Upper lobe of left lung (tissue), 6 donors: ENCODE data around the gene ETFDH. TPM values are rescaled to one million over a fixed set of nuclear protein-coding genes. Genes with fewer than 3 reads are reported as not detected.

Experiments used
- ATAC-seq, 2 donors: fragments of 200-7000 bp; cut with Tn5 transposase; one replicate each; pipeline ENCODE4 v1.9.1; 2022; ENCODE audit warnings: mild to moderate bottlenecking in 2 of 2, moderate library complexity in 2 of 2; ENCODE audit not compliant: low FRiP score in 2 of 2
- DNase-seq, 2 donors: peaks; one replicate each; pipeline ENCODE4 v3.0.0-alpha.2; 2019 to 2020
- H3K27ac ChIP-seq, 4 donors: fragments of 200-600 bp; sonication (generic); one replicate each; pipeline ENCODE4 v1.5.1; 2016 to 2019
- H3K27me3 ChIP-seq, 4 donors: fragments of 200-600 bp; sonication (generic); one replicate each; pipeline ENCODE4 v1.5.1; 2017 to 2019
- H3K36me3 ChIP-seq, 4 donors: fragments of 200-600 bp; sonication (generic); one replicate each; pipeline ENCODE4 v1.5.1; 2016 to 2019
- H3K4me1 ChIP-seq, 4 donors: fragments of 200-600 bp; sonication (generic); one replicate each; pipeline ENCODE4 v1.5.1; 2018 to 2019
- H3K4me3 ChIP-seq, 4 donors: fragments of 200-600 bp; sonication (generic); one replicate each; pipeline ENCODE4 v1.5.1; 2017 to 2019; ENCODE audit warnings: mild to moderate bottlenecking in 2 of 4, moderate library complexity in 1 of 4
- H3K9me3 ChIP-seq, 4 donors: fragments of 200-600 bp; sonication (generic); one replicate each; pipeline ENCODE4 v1.5.1; 2018 to 2019
- CTCF ChIP-seq, 6 experiments: fragments of 450-650 bp in 4 of 6; fragments of 200-600 bp in 2 of 6; sonication (generic) in 2 of 6; IDR thresholded peaks; one replicate each; pipeline ENCODE4 v1.5.1; 2016 to 2019; ENCODE audit warnings: antibody characterized with exemption in 6 of 6
- EP300 ChIP-seq, 4 donors: sonication (generic); formaldehyde crosslinking; IDR thresholded peaks; one replicate each; pipeline ENCODE4 v1.5.1; 2017; ENCODE audit warnings: antibody characterized with exemption in 4 of 4, control low read depth in 2 of 4
- POLR2A ChIP-seq, 4 donors: fragments of 450-650 bp; IDR thresholded peaks; one replicate each; pipeline ENCODE4 v1.5.1; 2016 to 2017; ENCODE audit warnings: antibody characterized with exemption in 4 of 4, mild to moderate bottlenecking in 2 of 4
- POLR2AphosphoS5 ChIP-seq, 2 donors: sonication (generic); formaldehyde crosslinking; IDR thresholded peaks; one replicate each; pipeline ENCODE4 v1.5.1; 2017; ENCODE audit warnings: antibody characterized with exemption in 2 of 2
- WGBS, 2 donors: methylation state at CpG; one replicate each; pipeline ENCODE4 v1.1.5; 2017 to 2018; 5-methylcytosine and 5-hydroxymethylcytosine counted together
- total RNA-seq, 6 donors: library from RNA; depleted of rRNA in 4 of 6; stranded (reverse); fragments of >200 nt in 4 of 6; gene quantifications; one replicate each; pipeline versions ENCODE4 v1.1.0 to v1.2.1, GENCODE V29; 2016 to 2021
- donor health status: DM: no; HTN: no; CAD: no; lungs with moderate emphysema.
- donor health status: DM: no; HTN: yes; CAD: no; lungs with severe emphysema.

The ETFDH gene
- total RNA-seq, 6 donors from 2014 or later = 12.2 to 44.2 (median 22.3) TPM

GRCh38 chr4:158636619-158637018 lies 35.5 kb upstream of the ETFDH start:
- Histone ChIP-seq H3K9me3 (no peaks in the 10 kb centered on the region), H3K36me3 (no peaks in the 10 kb centered on the region), H3K27me3 (no peaks in the 10 kb centered on the region), H3K4me3 (no peak overlapping the region), H3K27ac (no peak overlapping the region), H3K4me1 (no peaks in the 10 kb centered on the region)
- TF ChIP-seq POLR2A (IDR thresholded peaks at IDR 0.05) (no peak), CTCF (IDR thresholded peaks at IDR 0.05) (no peak), POLR2AphosphoS5 (IDR thresholded peaks at IDR 0.05) (no peak), EP300 (IDR thresholded peaks at IDR 0.05) (no peak)
- ATAC-seq = no peak
- WGBS, 2 donors = 84 to 86% methylated on average over 1 of the region's 1 CpG
- no peak for DNase-seq

DNA sequence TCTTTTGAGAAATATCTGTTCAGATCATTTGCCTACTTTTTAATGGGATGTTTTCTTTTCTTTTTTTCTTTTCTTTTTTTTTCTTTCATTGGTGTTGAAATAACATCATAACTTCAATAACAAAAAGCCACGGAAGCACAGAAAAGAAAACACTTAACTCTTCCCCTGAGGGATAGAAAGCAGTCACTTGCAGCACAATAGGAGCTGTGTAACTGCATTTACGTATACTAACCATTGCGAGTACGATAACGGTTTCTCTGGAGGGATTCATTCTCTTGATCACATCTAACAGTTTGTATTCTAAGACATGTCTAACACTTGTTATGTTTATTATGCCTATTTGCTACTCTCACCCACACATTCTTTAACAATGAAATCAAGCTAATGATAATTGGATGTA lies 27.7 kb upstream of the ETFDH start:
- ATAC-seq (no peak), DNase-seq (no peak)
- Histone ChIP-seq H3K4me3 (no peak overlapping the region), H3K9me3 (no peaks in the 10 kb centered on the region), H3K27me3 (no peaks in the 10 kb centered on the region), H3K4me1 (no peaks in the 10 kb centered on the region), H3K36me3 (no peaks in the 10 kb centered on the region), H3K27ac (no peak overlapping the region)
- WGBS, 2 donors = 85 to 88% methylated on average over 5 of the region's 5 CpGs
- no peak for TF ChIP-seq CTCF (IDR thresholded peaks at IDR 0.05)
- TF ChIP-seq EP300 (IDR thresholded peaks at IDR 0.05) = no peak
- TF ChIP-seq POLR2A (IDR thresholded peaks at IDR 0.05) = no peak

DNA sequence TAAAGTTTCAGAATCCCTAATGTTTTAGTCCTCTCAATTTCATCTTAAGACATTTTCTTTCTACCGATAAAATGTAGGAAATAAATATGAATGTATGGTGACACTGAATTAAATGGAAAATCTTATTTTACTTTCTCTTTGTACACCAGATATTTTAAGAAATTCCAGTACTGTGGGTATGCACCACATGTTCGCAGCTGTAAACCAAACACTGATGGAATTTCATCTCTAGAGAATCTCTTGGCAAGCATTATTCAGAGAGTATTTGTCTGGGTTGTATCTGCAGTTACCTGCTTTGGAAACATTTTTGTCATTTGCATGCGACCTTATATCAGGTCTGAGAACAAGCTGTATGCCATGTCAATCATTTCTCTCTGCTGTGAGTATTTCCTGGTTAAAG lies 27.3 kb upstream of the ETFDH start:
- WGBS, 2 donors = 76 to 88% methylated on average over 3 of the region's 3 CpGs
- no peak for TF ChIP-seq EP300 (IDR thresholded peaks at IDR 0.05)
- no peak for ATAC-seq

GRCh38 chr4:158649111-158649680 lies 22.9 kb upstream of the ETFDH start:
- DNase-seq = no peak
- H3K27ac ChIP-seq = no peak overlapping the region
- no peaks in the 10 kb centered on the region for H3K27me3 ChIP-seq
- H3K4me1 ChIP-seq = no peaks in the 10 kb centered on the region
- ATAC-seq = no peak
- TF ChIP-seq CTCF (IDR thresholded peaks at IDR 0.05) (no peak), EP300 (IDR thresholded peaks at IDR 0.05) (no peak), POLR2A (IDR thresholded peaks at IDR 0.05) (no peak), POLR2AphosphoS5 (IDR thresholded peaks at IDR 0.05) (no peak)
- H3K36me3 ChIP-seq = no peaks in the 10 kb centered on the region
- WGBS, 2 donors = 71 to 77% methylated on average over 4 of the region's 4 CpGs
- no peaks in the 10 kb centered on the region for H3K9me3 ChIP-seq
- no peak overlapping the region for H3K4me3 ChIP-seq

More for the DNA sequence above, 27.3 kb upstream of the ETFDH start:
- Histone ChIP-seq H3K4me1 (no peaks in the 10 kb centered on the region), H3K9me3 (no peaks in the 10 kb centered on the region), H3K36me3 (no peaks in the 10 kb centered on the region), H3K4me3 (no peak overlapping the region), H3K27me3 (no peaks in the 10 kb centered on the region), H3K27ac (no peak overlapping the region)
- no peak for DNase-seq

DNA sequence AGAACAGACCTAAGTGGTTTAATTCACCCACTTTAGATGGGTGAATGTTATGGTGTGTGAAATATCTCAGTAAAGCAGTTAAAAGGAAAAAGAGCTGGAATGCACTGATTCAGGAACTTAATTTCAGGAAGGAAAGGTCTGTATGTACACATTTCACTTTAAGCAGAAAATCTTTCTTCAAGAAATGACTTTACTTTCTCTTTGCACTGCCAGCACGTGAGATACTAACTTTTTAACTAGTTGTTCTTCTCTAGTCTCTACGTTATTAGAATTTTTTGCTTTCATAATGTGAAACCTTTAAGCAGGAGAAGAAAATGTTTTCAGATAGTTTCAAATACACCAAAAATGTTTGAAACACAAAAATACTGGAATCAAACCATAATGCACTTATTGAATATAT lies 19.2 kb upstream of the ETFDH start:
- DNase-seq = no peak
- Histone ChIP-seq H3K27ac (no peak overlapping the region), H3K4me3 (no peak overlapping the region), H3K36me3 (no peaks in the 10 kb centered on the region), H3K4me1 (no peaks in the 10 kb centered on the region), H3K27me3 (no peaks in the 10 kb centered on the region), H3K9me3 (no peaks in the 10 kb centered on the region)
- TF ChIP-seq POLR2A (IDR thresholded peaks at IDR 0.05) = no peak
- TF ChIP-seq EP300 (IDR thresholded peaks at IDR 0.05) = no peak
- no peak for TF ChIP-seq POLR2AphosphoS5 (IDR thresholded peaks at IDR 0.05)
- TF ChIP-seq CTCF (IDR thresholded peaks at IDR 0.05) = no peak
- ATAC-seq = no peak
- 24 to 34% methylated on average over 2 of the region's 2 CpGs for WGBS, 2 donors
